DND-41 (cell line): ENCODE results near the gene BBS10.
"Not testable (repeated sequence)": the region's sequence is repeated elsewhere in the genome, so short reads cannot be mapped to it uniquely, and the experiment has no call there.

Source experiments
- ATAC-seq: fragments of 200-7000 bp; cut with Tn5 transposase; 3 replicates; pipeline ENCODE4 v1.9.1; 2021; ENCODE audit warnings: low read depth; ENCODE audit not compliant: insufficient read depth
- DNase-seq: peaks from one replicate; pipeline ENCODE4 v3.0.0-alpha.2; 2020
- H2AFZ ChIP-seq: 2 replicates; pipeline ENCODE4 v1.6.0; 2012; ENCODE audit warnings: low read depth, low read length
- H3K27ac ChIP-seq: 2 replicates; pipeline ENCODE4 v1.5.1; 2012; ENCODE audit warnings: low read length, inconsistent platforms
- H3K27me3 ChIP-seq: fragments of 200-600 bp; sonication (generic); 2 replicates; pipeline ENCODE4 v1.6.0; 2012; ENCODE audit warnings: low read length, mild to moderate bottlenecking, inconsistent platforms; ENCODE audit not compliant: insufficient read depth, poor library complexity
- H3K36me3 ChIP-seq: 2 replicates; pipeline ENCODE4 v1.5.1; 2012; ENCODE audit warnings: low read length, inconsistent platforms; ENCODE audit not compliant: insufficient read depth
- H3K4me1 ChIP-seq: 2 replicates; pipeline ENCODE4 v1.5.1; 2012; ENCODE audit warnings: mild to moderate bottlenecking, low read length; ENCODE audit not compliant: insufficient read depth
- H3K4me2 ChIP-seq: 2 replicates; pipeline ENCODE4 v1.6.0; 2012; ENCODE audit warnings: mild to moderate bottlenecking, moderate library complexity, low read length, inconsistent platforms; ENCODE audit not compliant: insufficient read depth
- H3K4me3 ChIP-seq, 2 experiments: fragments of 200-600 bp in 1 of 2; shearing (Covaris generic) in 1 of 2; 2 replicates each; pipeline ENCODE4 v1.5.1; 2012 to 2016; ENCODE audit warnings: inconsistent platforms in 2 of 2, low read length in 2 of 2, mild to moderate bottlenecking in 2 of 2, low read depth in 1 of 2, moderate library complexity in 1 of 2
- H3K79me2 ChIP-seq: 2 replicates; pipeline ENCODE4 v1.6.0; 2012; ENCODE audit warnings: low read length, inconsistent platforms; ENCODE audit not compliant: insufficient read depth
- H3K9ac ChIP-seq: 2 replicates; pipeline ENCODE4 v1.6.0; 2012; ENCODE audit warnings: low read depth, mild to moderate bottlenecking, inconsistent platforms, low read length, moderate library complexity
- H3K9me3 ChIP-seq: 2 replicates; pipeline ENCODE4 v1.5.1; 2012; ENCODE audit warnings: low read length, moderate library complexity, mild to moderate bottlenecking, inconsistent platforms; ENCODE audit not compliant: insufficient read depth, severe bottlenecking
- H4K20me1 ChIP-seq: 2 replicates; pipeline ENCODE4 v1.6.0; 2012; ENCODE audit warnings: low read length; ENCODE audit not compliant: insufficient read depth
- EZH2 ChIP-seq: IDR thresholded peaks from 3 replicates; pipeline ENCODE4 v1.6.1; 2012; ENCODE audit warnings: borderline replicate concordance, low read depth, mild to moderate bottlenecking, moderate library complexity, low read length, inconsistent platforms; ENCODE audit not compliant: severe bottlenecking
- TF ChIP-seq, protein P1 (sequence below): IDR thresholded peaks from 2 replicates; pipeline ENCODE4 v1.5.1; 2012; ENCODE audit warnings: borderline replicate concordance, low read length, moderate library complexity, mild to moderate bottlenecking; ENCODE audit not compliant: poor library complexity, severe bottlenecking; ENCODE audit errors: extremely low read depth

The BBS10 gene

DNA sequence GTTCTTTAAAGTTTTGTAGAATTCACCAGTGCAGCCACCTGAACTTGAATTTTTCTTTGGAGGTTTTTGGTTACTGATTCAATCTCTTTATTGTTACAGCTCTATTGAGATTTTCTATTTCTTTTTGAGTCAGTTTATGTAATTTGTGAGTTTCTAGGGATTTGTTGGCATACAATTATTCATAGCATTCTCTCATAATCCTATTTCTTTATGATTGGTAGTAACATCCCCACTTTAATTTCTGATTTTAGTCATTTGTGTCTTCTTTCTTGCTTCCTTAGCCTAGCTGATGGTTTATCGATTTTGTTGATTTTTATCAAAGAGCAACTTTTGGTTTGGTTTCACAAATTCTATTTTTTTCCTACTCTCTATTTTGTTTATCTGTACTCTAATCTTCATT is 17.9 kb upstream of the BBS10 start:
- Histone ChIP-seq H3K4me2 (no peak overlapping the region), H3K4me3 (no peak overlapping the region), H3K9me3 (no peaks in the 10 kb centered on the region), H3K36me3 (peaks cover 58% of the 10 kb centered on the region), H2AFZ (no peak overlapping the region), H3K4me1 (no peaks in the 10 kb centered on the region), H3K27ac (no peak overlapping the region), H3K9ac (no peak overlapping the region), H3K27me3 (no peaks in the 10 kb centered on the region), H3K79me2 (no peaks in the 10 kb centered on the region), H4K20me1 (no peaks in the 10 kb centered on the region)
- ATAC-seq, result no peak
- no peak for DNase-seq
- TF ChIP-seq EZH2, result no peak

DNA sequence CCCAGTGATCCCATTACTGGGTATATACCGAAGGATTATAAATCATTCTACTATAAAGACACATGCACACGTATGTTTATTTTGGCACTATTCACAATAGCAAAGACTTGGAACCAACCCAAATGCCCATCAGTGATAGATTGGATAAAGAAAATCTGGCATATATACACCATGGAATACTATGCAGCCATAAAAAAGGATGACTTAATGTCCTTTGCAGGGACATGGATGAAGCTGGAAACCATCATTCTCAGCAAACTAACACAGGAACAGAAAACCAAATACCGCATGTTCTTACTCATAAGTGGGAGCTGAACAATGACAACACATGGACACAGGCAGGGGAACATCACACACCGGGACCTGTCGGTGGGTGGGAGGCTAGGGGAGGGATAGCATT is 15.9 kb upstream of the BBS10 start:
- not testable (repeated sequence) for H3K27ac ChIP-seq, H3K4me3 ChIP-seq, H3K9me3 ChIP-seq, DNase-seq, H3K79me2 ChIP-seq, ATAC-seq, H3K4me2 ChIP-seq, H3K27me3 ChIP-seq, H3K9ac ChIP-seq, H3K4me1 ChIP-seq, H2AFZ ChIP-seq, H4K20me1 ChIP-seq
- peaks cover 43% of the 10 kb centered on the region for H3K36me3 ChIP-seq

DNA sequence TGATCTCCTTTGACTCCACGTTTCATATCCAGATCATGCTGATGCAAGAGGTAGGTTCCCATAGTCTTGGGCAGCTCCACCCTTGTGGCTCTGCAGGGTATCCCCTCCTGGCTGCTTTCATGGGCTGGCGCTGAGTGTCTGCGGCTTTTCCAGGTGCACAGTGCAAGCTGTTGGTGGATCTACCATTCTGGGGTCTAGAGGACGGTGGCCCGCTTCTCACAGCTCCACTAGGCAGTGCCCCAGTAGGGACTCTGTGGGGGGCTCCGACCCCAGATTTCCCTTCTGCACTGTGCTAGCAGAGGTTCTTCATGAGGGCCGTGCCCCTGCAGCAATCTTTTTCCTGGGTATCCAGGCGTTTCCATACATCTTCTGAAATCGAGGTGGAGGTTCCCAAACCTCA is 12.1 kb upstream of the BBS10 start:
- Histone ChIP-seq H3K9ac (no peak overlapping the region), H2AFZ (no peak overlapping the region), H3K27me3 (no peaks in the 10 kb centered on the region), H3K9me3 (no peaks in the 10 kb centered on the region), H3K79me2 (no peaks in the 10 kb centered on the region), H4K20me1 (no peaks in the 10 kb centered on the region), H3K4me3 (no peak overlapping the region), H3K36me3 (peaks cover 36% of the 10 kb centered on the region), H3K4me2 (no peak overlapping the region), H3K27ac (no peak overlapping the region), H3K4me1 (no peaks in the 10 kb centered on the region)
- no peak for ATAC-seq
- DNase-seq, result no peak
- TF ChIP-seq EZH2, result no peak
- TF ChIP-seq, protein P1, sequence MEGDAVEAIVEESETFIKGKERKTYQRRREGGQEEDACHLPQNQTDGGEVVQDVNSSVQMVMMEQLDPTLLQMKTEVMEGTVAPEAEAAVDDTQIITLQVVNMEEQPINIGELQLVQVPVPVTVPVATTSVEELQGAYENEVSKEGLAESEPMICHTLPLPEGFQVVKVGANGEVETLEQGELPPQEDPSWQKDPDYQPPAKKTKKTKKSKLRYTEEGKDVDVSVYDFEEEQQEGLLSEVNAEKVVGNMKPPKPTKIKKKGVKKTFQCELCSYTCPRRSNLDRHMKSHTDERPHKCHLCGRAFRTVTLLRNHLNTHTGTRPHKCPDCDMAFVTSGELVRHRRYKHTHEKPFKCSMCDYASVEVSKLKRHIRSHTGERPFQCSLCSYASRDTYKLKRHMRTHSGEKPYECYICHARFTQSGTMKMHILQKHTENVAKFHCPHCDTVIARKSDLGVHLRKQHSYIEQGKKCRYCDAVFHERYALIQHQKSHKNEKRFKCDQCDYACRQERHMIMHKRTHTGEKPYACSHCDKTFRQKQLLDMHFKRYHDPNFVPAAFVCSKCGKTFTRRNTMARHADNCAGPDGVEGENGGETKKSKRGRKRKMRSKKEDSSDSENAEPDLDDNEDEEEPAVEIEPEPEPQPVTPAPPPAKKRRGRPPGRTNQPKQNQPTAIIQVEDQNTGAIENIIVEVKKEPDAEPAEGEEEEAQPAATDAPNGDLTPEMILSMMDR, result no peak

DNA sequence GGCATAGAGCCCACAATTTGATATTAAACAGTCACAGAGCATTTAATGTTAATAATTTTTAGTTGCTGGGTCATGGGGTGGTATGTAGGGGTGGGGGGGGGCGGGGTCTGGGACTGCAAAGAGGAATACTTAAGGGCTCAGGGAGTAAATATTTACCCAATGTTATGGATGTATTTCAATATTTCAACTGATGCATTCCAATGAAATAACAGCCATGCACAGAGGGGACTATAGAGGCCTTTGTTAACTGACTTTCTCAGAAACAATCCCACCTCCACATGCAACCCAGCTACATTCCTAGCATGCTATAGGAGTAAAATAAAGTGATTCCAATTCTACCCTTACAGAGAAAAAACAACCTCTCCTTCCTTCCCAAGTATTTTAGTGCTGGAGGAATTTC is 7.9 kb upstream of the BBS10 start:
- DNase-seq (no peak), ATAC-seq (no peak)
- H3K27me3 ChIP-seq, result no peaks in the 10 kb centered on the region
- H3K9me3 ChIP-seq, result no peaks in the 10 kb centered on the region
- no peaks in the 10 kb centered on the region for H4K20me1 ChIP-seq
- no peak overlapping the region for H3K4me2 ChIP-seq
- H3K79me2 ChIP-seq, result no peaks in the 10 kb centered on the region
- H2AFZ ChIP-seq, result no peak overlapping the region
- no peaks in the 10 kb centered on the region for H3K4me1 ChIP-seq
- TF ChIP-seq, protein P1, result no peak
- no peak for TF ChIP-seq EZH2
- no peak overlapping the region for H3K9ac ChIP-seq
- no peak overlapping the region for H3K27ac ChIP-seq
- H3K36me3 ChIP-seq, result peaks cover 33% of the 10 kb centered on the region
- H3K4me3 ChIP-seq, result no peak overlapping the region
